SK-N-SH (cell line): ENCODE measurements around the gene SIRT2. TPM values are rescaled to one million over a fixed set of nuclear protein-coding genes. Genes with fewer than 3 reads are reported as not detected.

Source experiments
- CTCF ChIA-PET: fragments of 300-600, 350-600 bp; formaldehyde crosslinking; extraction: SDS; loops from one replicate; lab custom pipeline; 2021; lab: Yijun Ruan, JAX
- POLR2A ChIA-PET: fragments of 350-600 bp; sonication (Branson Sonifier 250); formaldehyde crosslinking; extraction: SDS; loops from one replicate; lab custom pipeline; 2020; ENCODE audit warnings: antibody characterized with exemption, inconsistent platforms; lab: Yijun Ruan, JAX
- DNase-seq: peaks from one replicate; pipeline ENCODE4 v3.0.0; 2012
- H2AFZ ChIP-seq: fragments of 200-600 bp; sonication (generic); 2 replicates; pipeline ENCODE4 v1.8.1; 2016; ENCODE audit warnings: antibody characterized with exemption, mild to moderate bottlenecking, low read depth
- H3F3A ChIP-seq: fragments of 200-600 bp; sonication (generic); replicated peaks from 2 replicates; pipeline ENCODE3; 2016; ENCODE audit warnings: antibody characterized with exemption, mild to moderate bottlenecking; ENCODE audit not compliant: insufficient read depth
- H3K27ac ChIP-seq, 2 experiments: fragments of 200-500 bp in 1 of 2; fragments of 200-600 bp in 1 of 2; sonication (Bioruptor generic) in 1 of 2; sonication (generic), shearing (Covaris generic) in 1 of 2; 2 replicates each; pipeline versions ENCODE4 v1.5.1 to v1.6.1; 2014 to 2016; ENCODE audit warnings: low read depth in 2 of 2, inconsistent platforms in 1 of 2, low read length in 1 of 2, mild to moderate bottlenecking in 1 of 2, mixed read lengths in 1 of 2
- H3K27me3 ChIP-seq: fragments of 200-600 bp; sonication (generic), shearing (Covaris generic); 2 replicates; pipeline ENCODE4 v1.6.1; 2016; ENCODE audit warnings: mixed run types; ENCODE audit not compliant: insufficient read depth
- H3K36me3 ChIP-seq, 2 experiments: fragments of 200-500 bp in 1 of 2; fragments of 200-600 bp in 1 of 2; sonication (Bioruptor generic) in 1 of 2; sonication (generic) in 1 of 2; replicated peaks in 1 of 2; 2 replicates each; pipeline versions ENCODE3 to v1.5.1; 2014 to 2016; ENCODE audit warnings: low read length in 1 of 2, mild to moderate bottlenecking in 1 of 2; ENCODE audit not compliant: insufficient read depth in 2 of 2, control insufficient read depth in 1 of 2
- H3K4me1 ChIP-seq, 2 experiments: fragments of 200-500 bp in 1 of 2; fragments of 200-600 bp in 1 of 2; sonication (Bioruptor generic) in 1 of 2; sonication (generic), shearing (Covaris generic) in 1 of 2; 2 replicates each; pipeline versions ENCODE4 v1.5.1 to v1.6.1; 2014 to 2016; ENCODE audit warnings: low read depth in 1 of 2, low read length in 1 of 2, mixed run types in 1 of 2; ENCODE audit not compliant: insufficient read depth in 2 of 2, control insufficient read depth in 1 of 2
- H3K4me2 ChIP-seq: fragments of 200-600 bp; sonication (generic), shearing (Covaris generic); 2 replicates; pipeline ENCODE4 v1.6.1; 2017; ENCODE audit warnings: mixed run types
- H3K4me3 ChIP-seq, 2 experiments: fragments of 200-500 bp in 1 of 2; fragments of 200-600 bp in 1 of 2; sonication (Bioruptor generic) in 1 of 2; sonication (generic), shearing (Covaris generic) in 1 of 2; 2 replicates each; pipeline versions ENCODE4 v1.5.1 to v1.8.1; 2014 to 2016; ENCODE audit warnings: low read depth in 2 of 2, inconsistent platforms in 1 of 2, low read length in 1 of 2, mild to moderate bottlenecking in 1 of 2, mixed read lengths in 1 of 2, moderate library complexity in 1 of 2
- H3K79me2 ChIP-seq: fragments of 200-600 bp; sonication (generic); 2 replicates; pipeline ENCODE4 v1.8.1; 2017; ENCODE audit warnings: mild to moderate bottlenecking; ENCODE audit not compliant: insufficient read depth
- H3K9ac ChIP-seq: fragments of 200-600 bp; sonication (generic); 2 replicates; pipeline ENCODE4 v1.6.1; 2017; ENCODE audit warnings: mixed run types
- H3K9me2 ChIP-seq: fragments of 200-600 bp; sonication (generic); 2 replicates; pipeline ENCODE4 v1.6.1; 2017; ENCODE audit warnings: mixed run types
- H3K9me3 ChIP-seq: fragments of 200-600 bp; sonication (generic); 2 replicates; pipeline ENCODE4 v1.6.1; 2017; ENCODE audit warnings: mixed run types, mild to moderate bottlenecking, moderate library complexity
- H4K20me1 ChIP-seq: fragments of 200-600 bp; sonication (generic); 2 replicates; pipeline ENCODE4 v1.6.1; 2017; ENCODE audit warnings: mild to moderate bottlenecking, mixed run types; ENCODE audit not compliant: insufficient read depth
- CHD2 ChIP-seq: fragments of 150-350 bp; IDR thresholded peaks from 2 replicates; pipeline ENCODE4 v1.6.1; 2018; ENCODE audit warnings: low read length; ENCODE audit not compliant: partially characterized antibody
- ELF1 ChIP-seq: IDR thresholded peaks from 2 replicates; pipeline ENCODE4 v1.4.0; 2012
- MXI1 ChIP-seq: IDR thresholded peaks from 2 replicates; pipeline ENCODE4 v1.6.1; 2012; ENCODE audit warnings: mild to moderate bottlenecking, low read depth, low read length, improper control_type of control experiment
- RCOR1 ChIP-seq: fragments of 150-350 bp; IDR thresholded peaks from 2 replicates; pipeline ENCODE4 v1.6.1; 2017; ENCODE audit warnings: antibody characterized with exemption, low read length
- RFX5 ChIP-seq: IDR thresholded peaks from 2 replicates; pipeline ENCODE4 v1.6.1; 2012; ENCODE audit warnings: mild to moderate bottlenecking, improper control_type of control experiment, low read length
- RXRA ChIP-seq: IDR thresholded peaks from 2 replicates; pipeline ENCODE4 v1.4.0; 2012; ENCODE audit warnings: low read depth, mild to moderate bottlenecking, borderline replicate concordance
- WGBS: methylation state at CpG from one replicate; pipeline ENCODE4 v1.1.6; 2017; ENCODE audit warnings: low lambda C conversion rate; 5-methylcytosine and 5-hydroxymethylcytosine counted together
- polyA plus RNA-seq, 3 experiments: library from polyadenylated mRNA; depleted of rRNA; stranded (reverse); fragments of >200 nt; gene quantifications; 2 replicates each; pipeline ENCODE4 v1.2.3, GENCODE V29; 2012
- TF ChIP-seq, protein P1 (sequence below): fragments of 150-350 bp; IDR thresholded peaks from 2 replicates; pipeline ENCODE4 v1.6.1; 2017; ENCODE audit warnings: antibody characterized with exemption, low read length, low read depth, borderline replicate concordance
- TF ChIP-seq, protein P2 (sequence below): fragments of 150-350 bp; IDR thresholded peaks from 2 replicates; pipeline ENCODE4 v1.6.1; 2016; ENCODE audit warnings: mild to moderate bottlenecking, low read depth, low read length
- TF ChIP-seq, protein P3 (sequence below): fragments of 200-600 bp; sonication (generic); IDR thresholded peaks from 2 replicates; pipeline ENCODE4 v1.6.1; 2017; ENCODE audit warnings: antibody characterized with exemption, mild to moderate bottlenecking, moderate library complexity
- TF ChIP-seq, protein P4 (sequence below): IDR thresholded peaks from 2 replicates; pipeline ENCODE4 v1.4.0; 2012; ENCODE audit warnings: low read depth, borderline replicate concordance
- TF ChIP-seq, protein P5 (sequence below): IDR thresholded peaks from 2 replicates; pipeline ENCODE4 v1.4.0; 2012; ENCODE audit warnings: low read depth

SIRT2 gene
- polyA plus RNA-seq, 1 of the 3 experiments (the other 2 are of a cell fraction): 39.3 TPM

DNA sequence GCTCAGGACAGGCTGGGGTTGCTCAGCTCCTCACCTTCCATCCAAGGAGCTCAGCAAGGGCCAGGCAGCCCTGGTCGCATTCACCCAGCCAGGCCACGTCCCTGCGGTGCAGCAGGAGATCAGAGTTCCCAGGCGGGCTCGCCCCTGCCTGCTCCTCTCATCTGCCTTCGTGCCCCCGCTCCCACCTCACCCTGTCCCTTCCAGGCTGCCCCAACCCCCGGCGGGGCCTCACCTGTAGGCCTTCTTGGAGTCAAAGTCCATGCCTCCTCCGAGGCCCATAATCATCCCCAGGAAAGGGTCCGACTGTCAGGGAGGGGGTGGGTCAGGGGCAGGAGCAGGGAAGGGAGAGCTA, 20.0 kb downstream of the SIRT2 start:
- Histone ChIP-seq H3K9me2 (no peaks in the 10 kb centered on the region), H3K79me2 (no peaks in the 10 kb centered on the region), H3K27me3 (no peaks in the 10 kb centered on the region), H3K4me3 (no peak overlapping the region), H3K36me3 (no peaks in the 10 kb centered on the region), H3K4me2 (no peak overlapping the region), H2AFZ (no peak overlapping the region), H4K20me1 (no peaks in the 10 kb centered on the region), H3K9me3 (no peaks in the 10 kb centered on the region), H3K9ac (no peak overlapping the region), H3F3A (no peaks in the 10 kb centered on the region), H3K27ac (no peak overlapping the region), H3K4me1 (peaks cover 0 to 14% of the 10 kb centered on the region in 2 experiments; a peak in 1 of 4 replicates)
- TF ChIP-seq, protein P1, sequence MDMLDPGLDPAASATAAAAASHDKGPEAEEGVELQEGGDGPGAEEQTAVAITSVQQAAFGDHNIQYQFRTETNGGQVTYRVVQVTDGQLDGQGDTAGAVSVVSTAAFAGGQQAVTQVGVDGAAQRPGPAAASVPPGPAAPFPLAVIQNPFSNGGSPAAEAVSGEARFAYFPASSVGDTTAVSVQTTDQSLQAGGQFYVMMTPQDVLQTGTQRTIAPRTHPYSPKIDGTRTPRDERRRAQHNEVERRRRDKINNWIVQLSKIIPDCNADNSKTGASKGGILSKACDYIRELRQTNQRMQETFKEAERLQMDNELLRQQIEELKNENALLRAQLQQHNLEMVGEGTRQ: no peak
- TF ChIP-seq MXI1 (no peak), RXRA (no peak)
- peak; percentile 11 for DNase-seq
- POLR2A ChIA-PET: interaction anchor here (0.9 to 1.1 kb wide), 2 partner anchors 15 to 42 kb away, joined by 3 read pairs; no protein-coding TSS in a partner anchor
- CTCF ChIA-PET: interaction anchor here (1.4 to 2.4 kb wide), 2 partner anchors 9 to 10 kb away, joined by 4 to 9 read pairs; no protein-coding TSS in a partner anchor
- WGBS: 85% methylated on average over 9 of the region's 11 CpGs

DNA sequence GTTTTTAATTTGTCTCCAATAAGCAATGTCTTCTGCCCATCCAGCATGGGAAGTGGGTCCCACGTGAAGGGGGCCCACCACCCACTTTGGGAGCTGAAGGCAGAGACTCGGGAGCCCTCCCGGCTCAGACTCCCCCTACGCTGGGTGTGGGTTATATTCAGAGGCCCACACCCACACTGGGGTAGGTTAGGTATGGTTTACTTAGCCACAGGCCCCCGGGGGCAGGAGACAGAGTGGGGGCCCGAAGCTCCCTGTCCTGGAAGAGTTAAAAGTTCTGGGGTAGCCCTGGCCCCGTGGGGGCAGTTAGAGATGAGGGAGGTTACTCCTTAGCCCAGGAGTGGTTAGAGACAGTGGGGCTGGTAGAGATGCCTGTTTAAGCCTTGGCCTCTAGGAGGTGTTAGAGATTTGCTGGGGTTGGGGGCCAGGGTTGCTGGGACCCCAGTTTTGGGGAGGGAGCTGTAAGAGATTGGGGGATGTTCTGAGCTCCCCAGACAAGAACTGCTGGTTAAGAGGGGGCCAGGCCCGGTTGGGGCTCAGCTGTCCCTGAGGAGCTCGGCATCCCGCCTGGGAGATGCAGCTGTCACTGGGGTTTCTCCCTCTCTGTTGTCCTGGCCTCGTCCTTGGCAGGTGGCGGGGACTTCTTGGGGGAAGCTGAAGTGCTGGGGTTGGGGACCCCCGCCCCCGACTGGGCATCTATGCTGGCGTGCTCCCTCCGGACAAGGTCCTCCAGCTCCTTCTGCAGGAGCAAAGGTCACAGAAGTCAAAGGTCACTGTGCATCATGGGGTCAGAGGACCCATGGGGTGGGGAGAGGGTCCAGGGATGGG, 20.6 kb downstream of the SIRT2 start:
- ChIA-PET CTCF (interaction anchor here (0.8 to 5.5 kb wide), 4 partner anchors 8 to 12 kb away, joined by 3 to 39 read pairs (median 6); no protein-coding TSS in a partner anchor), POLR2A (interaction anchor here (0.9 to 2.4 kb wide), 3 partner anchors 15 to 43 kb away, joined by 3 to 8 read pairs (median 3); no protein-coding TSS in a partner anchor)
- Histone ChIP-seq H3K4me1 (peaks cover 0 to 14% of the 10 kb centered on the region in 2 experiments; a peak in 1 of 4 replicates), H4K20me1 (no peaks in the 10 kb centered on the region), H3F3A (no peaks in the 10 kb centered on the region), H3K27ac (peak overlapping the region in 1 of 2 experiments; percentile 63; a peak in 1 of 4 replicates), H3K79me2 (no peaks in the 10 kb centered on the region), H3K4me2 (no peak overlapping the region), H3K27me3 (no peaks in the 10 kb centered on the region), H3K9ac (no peak overlapping the region), H3K4me3 (no peak overlapping the region), H2AFZ (no peak overlapping the region), H3K9me2 (no peaks in the 10 kb centered on the region), H3K36me3 (no peaks in the 10 kb centered on the region), H3K9me3 (no peaks in the 10 kb centered on the region)
- no peak for TF ChIP-seq RFX5
- TF ChIP-seq, protein P2, sequence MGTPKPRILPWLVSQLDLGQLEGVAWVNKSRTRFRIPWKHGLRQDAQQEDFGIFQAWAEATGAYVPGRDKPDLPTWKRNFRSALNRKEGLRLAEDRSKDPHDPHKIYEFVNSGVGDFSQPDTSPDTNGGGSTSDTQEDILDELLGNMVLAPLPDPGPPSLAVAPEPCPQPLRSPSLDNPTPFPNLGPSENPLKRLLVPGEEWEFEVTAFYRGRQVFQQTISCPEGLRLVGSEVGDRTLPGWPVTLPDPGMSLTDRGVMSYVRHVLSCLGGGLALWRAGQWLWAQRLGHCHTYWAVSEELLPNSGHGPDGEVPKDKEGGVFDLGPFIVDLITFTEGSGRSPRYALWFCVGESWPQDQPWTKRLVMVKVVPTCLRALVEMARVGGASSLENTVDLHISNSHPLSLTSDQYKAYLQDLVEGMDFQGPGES: no peak
- TF ChIP-seq CHD2: no peak
- no peak for TF ChIP-seq ELF1
- TF ChIP-seq, protein P3, sequence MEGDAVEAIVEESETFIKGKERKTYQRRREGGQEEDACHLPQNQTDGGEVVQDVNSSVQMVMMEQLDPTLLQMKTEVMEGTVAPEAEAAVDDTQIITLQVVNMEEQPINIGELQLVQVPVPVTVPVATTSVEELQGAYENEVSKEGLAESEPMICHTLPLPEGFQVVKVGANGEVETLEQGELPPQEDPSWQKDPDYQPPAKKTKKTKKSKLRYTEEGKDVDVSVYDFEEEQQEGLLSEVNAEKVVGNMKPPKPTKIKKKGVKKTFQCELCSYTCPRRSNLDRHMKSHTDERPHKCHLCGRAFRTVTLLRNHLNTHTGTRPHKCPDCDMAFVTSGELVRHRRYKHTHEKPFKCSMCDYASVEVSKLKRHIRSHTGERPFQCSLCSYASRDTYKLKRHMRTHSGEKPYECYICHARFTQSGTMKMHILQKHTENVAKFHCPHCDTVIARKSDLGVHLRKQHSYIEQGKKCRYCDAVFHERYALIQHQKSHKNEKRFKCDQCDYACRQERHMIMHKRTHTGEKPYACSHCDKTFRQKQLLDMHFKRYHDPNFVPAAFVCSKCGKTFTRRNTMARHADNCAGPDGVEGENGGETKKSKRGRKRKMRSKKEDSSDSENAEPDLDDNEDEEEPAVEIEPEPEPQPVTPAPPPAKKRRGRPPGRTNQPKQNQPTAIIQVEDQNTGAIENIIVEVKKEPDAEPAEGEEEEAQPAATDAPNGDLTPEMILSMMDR: no peak
- TF ChIP-seq RCOR1: no peak
- TF ChIP-seq, protein P4, sequence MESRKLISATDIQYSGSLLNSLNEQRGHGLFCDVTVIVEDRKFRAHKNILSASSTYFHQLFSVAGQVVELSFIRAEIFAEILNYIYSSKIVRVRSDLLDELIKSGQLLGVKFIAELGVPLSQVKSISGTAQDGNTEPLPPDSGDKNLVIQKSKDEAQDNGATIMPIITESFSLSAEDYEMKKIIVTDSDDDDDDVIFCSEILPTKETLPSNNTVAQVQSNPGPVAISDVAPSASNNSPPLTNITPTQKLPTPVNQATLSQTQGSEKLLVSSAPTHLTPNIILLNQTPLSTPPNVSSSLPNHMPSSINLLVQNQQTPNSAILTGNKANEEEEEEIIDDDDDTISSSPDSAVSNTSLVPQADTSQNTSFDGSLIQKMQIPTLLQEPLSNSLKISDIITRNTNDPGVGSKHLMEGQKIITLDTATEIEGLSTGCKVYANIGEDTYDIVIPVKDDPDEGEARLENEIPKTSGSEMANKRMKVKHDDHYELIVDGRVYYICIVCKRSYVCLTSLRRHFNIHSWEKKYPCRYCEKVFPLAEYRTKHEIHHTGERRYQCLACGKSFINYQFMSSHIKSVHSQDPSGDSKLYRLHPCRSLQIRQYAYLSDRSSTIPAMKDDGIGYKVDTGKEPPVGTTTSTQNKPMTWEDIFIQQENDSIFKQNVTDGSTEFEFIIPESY: no peak
- TF ChIP-seq, protein P5, sequence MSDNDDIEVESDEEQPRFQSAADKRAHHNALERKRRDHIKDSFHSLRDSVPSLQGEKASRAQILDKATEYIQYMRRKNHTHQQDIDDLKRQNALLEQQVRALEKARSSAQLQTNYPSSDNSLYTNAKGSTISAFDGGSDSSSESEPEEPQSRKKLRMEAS: no peak
- 63% methylated on average over 5 of the region's 16 CpGs for WGBS
- peak; percentile 20 for DNase-seq
